ENCODE measurements around the gene SNX22. TPM values are rescaled to one million over a fixed set of nuclear protein-coding genes. Genes with fewer than 3 reads are reported as not detected.

SNX22 gene
- total RNA-seq, 3 donors from 2014 or later: 0.48 to 1.5 (median 0.98) TPM

- Histone ChIP-seq H3K9me3 (no peaks in the 10 kb centered on the region), H3K27ac (no peak overlapping the region), H3K27me3 (no peaks in the 10 kb centered on the region), H3K36me3 (peaks cover under 1% of the 10 kb centered on the region), H3K4me1 (no peaks in the 10 kb centered on the region), H3K4me3 (no peak overlapping the region)
- intact Hi-C loops (cut with DNase I; ENCODE audit: low total_unique reads): no loop called here
- no peak for DNase-seq (ENCODE audit: low spot score in 2 of 2)
- TF ChIP-seq CTCF (IDR thresholded peaks at IDR 0.05) (no peak), POLR2AphosphoS5 (IDR thresholded peaks at IDR 0.05) (no peak), POLR2A (IDR thresholded peaks at IDR 0.05) (no peak)
Observed at GRCh38 chr15:64121614-64122013, 29.9 kb upstream of the SNX22 start.

- Histone ChIP-seq H3K4me3 (no peak overlapping the region), H3K27ac (peak overlapping the region; percentile 40 to 52), H3K36me3 (no peaks in the 10 kb centered on the region), H3K9me3 (no peaks in the 10 kb centered on the region), H3K27me3 (no peaks in the 10 kb centered on the region), H3K4me1 (no peaks in the 10 kb centered on the region)
- TF ChIP-seq CTCF (IDR thresholded peaks at IDR 0.05) (no peak), POLR2A (IDR thresholded peaks at IDR 0.05) (no peak), POLR2AphosphoS5 (IDR thresholded peaks at IDR 0.05) (no peak)
- no peak for DNase-seq (ENCODE audit: low spot score in 2 of 2)
- intact Hi-C loops (cut with DNase I; ENCODE audit: low total_unique reads): no loop called here
Observed at GRCh38 chr15:64122444-64122843, 29.1 kb upstream of the SNX22 start.

- intact Hi-C loops (cut with DNase I; ENCODE audit: low total_unique reads): no loop called here
- Histone ChIP-seq H3K27ac (peak overlapping the region; percentile 40 to 52), H3K27me3 (no peaks in the 10 kb centered on the region), H3K4me1 (no peaks in the 10 kb centered on the region), H3K9me3 (no peaks in the 10 kb centered on the region), H3K36me3 (peaks cover 1% of the 10 kb centered on the region), H3K4me3 (no peak overlapping the region)
- DNase-seq (ENCODE audit: low spot score in 2 of 2): no peak
- no peak for TF ChIP-seq CTCF (IDR thresholded peaks at IDR 0.05)
- TF ChIP-seq POLR2AphosphoS5 (IDR thresholded peaks at IDR 0.05): no peak
- TF ChIP-seq POLR2A (IDR thresholded peaks at IDR 0.05): no peak
Observed at GRCh38 chr15:64122936-64123351, 28.6 kb upstream of the SNX22 start.

GRCh38 chr15:64125978-64126377 lies 25.6 kb upstream of the SNX22 start:
- peaks cover 9% of the 10 kb centered on the region for H3K36me3 ChIP-seq
- no peak for DNase-seq (ENCODE audit: low spot score in 2 of 2)
- H3K4me1 ChIP-seq: no peaks in the 10 kb centered on the region
- no peaks in the 10 kb centered on the region for H3K9me3 ChIP-seq
- no peak overlapping the region for H3K27ac ChIP-seq
- TF ChIP-seq CTCF (IDR thresholded peaks at IDR 0.05): no peak
- no peak for TF ChIP-seq POLR2AphosphoS5 (IDR thresholded peaks at IDR 0.05)
- TF ChIP-seq POLR2A (IDR thresholded peaks at IDR 0.05): no peak
- intact Hi-C loops (cut with DNase I; ENCODE audit: low total_unique reads): no loop called here
- no peak overlapping the region for H3K4me3 ChIP-seq
- H3K27me3 ChIP-seq: no peaks in the 10 kb centered on the region

GRCh38 chr15:64127521-64128270 lies 23.8 kb upstream of the SNX22 start:
- TF ChIP-seq CTCF (IDR thresholded peaks at IDR 0.05) (no peak), POLR2A (IDR thresholded peaks at IDR 0.05) (no peak), POLR2AphosphoS5 (IDR thresholded peaks at IDR 0.05) (no peak)
- no peak overlapping the region for H3K4me3 ChIP-seq
- H3K4me1 ChIP-seq: no peaks in the 10 kb centered on the region
- no peak for DNase-seq (ENCODE audit: low spot score in 2 of 2)
- intact Hi-C loops (cut with DNase I; ENCODE audit: low total_unique reads): no loop called here
- no peaks in the 10 kb centered on the region for H3K9me3 ChIP-seq
- no peaks in the 10 kb centered on the region for H3K27me3 ChIP-seq
- H3K27ac ChIP-seq: peak overlapping the region in 1 of 2 donors; percentile 3
- H3K36me3 ChIP-seq: peaks cover 9% of the 10 kb centered on the region

All from breast epithelium (tissue), 4 donors.